ENCODE data around the gene PCDHGB6. TPM values are rescaled to one million over a fixed set of nuclear protein-coding genes. Genes with fewer than 3 reads are reported as not detected.
"Not testable (repeated sequence)": the region's sequence is repeated elsewhere in the genome, so short reads cannot be mapped to it uniquely, and the experiment has no call there.

PCDHGB6 gene
- polyA plus RNA-seq, 4 donors, result 6.2 to 12.1 (median 8.4) TPM

- not testable (repeated sequence) for DNase-seq (ENCODE audit: low read depth in 4 of 4, low spot score in 3 of 4)
Measured at GRCh38 chr5:141414548-141415274, 6.9 kb downstream of the PCDHGB6 start.

GRCh38 chr5:141415275-141415618, 7.4 kb downstream of the PCDHGB6 start:
- not testable (repeated sequence) for DNase-seq (ENCODE audit: low read depth in 4 of 4, low spot score in 3 of 4)

GRCh38 chr5:141417494-141418172, 9.8 kb downstream of the PCDHGB6 start, which contains the start of gene PCDHGB7:
TSS of gene PCDHGB7 (plus strand) at chr5:141417677. CDS start at chr5:141417860, 183 bp downstream.
- DNase-seq (ENCODE audit: low read depth in 4 of 4, low spot score in 3 of 4), result not testable (repeated sequence)

- no peak for DNase-seq (ENCODE audit: low read depth in 4 of 4, low spot score in 3 of 4)
Measured at GRCh38 chr5:141419074-141419880, 11.5 kb downstream of the PCDHGB6 start.

DNA sequence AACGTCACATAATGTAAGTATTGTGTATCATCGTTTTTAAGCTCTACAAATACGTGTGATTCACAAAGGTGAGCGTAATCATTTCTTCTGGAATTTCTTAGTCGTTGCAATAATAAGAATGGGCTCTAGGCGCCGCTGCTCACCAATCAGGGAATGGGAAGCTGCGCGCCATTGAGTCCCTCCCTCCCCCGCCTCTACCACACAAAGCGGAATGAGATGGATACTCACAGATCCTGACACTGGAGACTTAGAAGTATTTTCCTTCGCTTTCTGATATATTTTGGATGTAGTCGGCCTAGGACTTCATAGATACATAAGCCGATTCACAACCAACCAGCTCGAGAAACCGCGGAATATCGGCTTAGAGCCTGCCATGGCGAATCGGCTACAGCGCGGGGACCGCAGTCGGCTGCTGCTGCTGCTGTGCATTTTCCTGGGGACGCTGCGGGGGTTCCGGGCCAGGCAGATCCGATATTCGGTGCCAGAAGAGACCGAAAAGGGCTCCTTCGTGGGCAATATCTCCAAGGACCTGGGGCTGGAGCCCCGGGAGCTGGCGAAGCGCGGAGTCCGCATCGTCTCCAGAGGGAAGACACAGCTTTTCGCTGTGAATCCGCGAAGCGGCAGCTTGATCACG, 13.2 kb downstream of the PCDHGB6 start, which contains the start of gene PCDHGA11:
PCDHGA11 (plus strand) TSS at position 197 of the 634 bp plus-strand sequence; CDS start at position 374, 177 bp downstream.
- DNase-seq (ENCODE audit: low read depth in 4 of 4, low spot score in 3 of 4), result no peak

DNA sequence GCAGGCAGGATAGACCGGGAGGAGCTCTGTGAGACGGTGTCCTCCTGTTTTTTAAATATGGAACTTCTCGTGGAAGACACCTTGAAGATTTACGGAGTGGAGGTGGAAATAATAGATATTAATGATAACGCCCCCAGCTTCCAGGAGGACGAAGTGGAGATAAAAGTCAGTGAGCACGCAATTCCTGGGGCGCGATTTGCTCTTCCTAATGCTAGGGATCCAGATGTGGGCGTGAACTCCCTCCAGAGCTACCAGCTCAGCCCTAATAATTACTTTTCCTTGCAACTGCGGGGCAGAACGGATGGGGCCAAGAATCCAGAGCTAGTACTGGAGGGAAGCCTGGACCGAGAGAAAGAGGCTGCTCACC, 13.7 kb downstream of the PCDHGB6 start:
- DNase-seq (ENCODE audit: low read depth in 4 of 4, low spot score in 3 of 4), result no peak

DNA sequence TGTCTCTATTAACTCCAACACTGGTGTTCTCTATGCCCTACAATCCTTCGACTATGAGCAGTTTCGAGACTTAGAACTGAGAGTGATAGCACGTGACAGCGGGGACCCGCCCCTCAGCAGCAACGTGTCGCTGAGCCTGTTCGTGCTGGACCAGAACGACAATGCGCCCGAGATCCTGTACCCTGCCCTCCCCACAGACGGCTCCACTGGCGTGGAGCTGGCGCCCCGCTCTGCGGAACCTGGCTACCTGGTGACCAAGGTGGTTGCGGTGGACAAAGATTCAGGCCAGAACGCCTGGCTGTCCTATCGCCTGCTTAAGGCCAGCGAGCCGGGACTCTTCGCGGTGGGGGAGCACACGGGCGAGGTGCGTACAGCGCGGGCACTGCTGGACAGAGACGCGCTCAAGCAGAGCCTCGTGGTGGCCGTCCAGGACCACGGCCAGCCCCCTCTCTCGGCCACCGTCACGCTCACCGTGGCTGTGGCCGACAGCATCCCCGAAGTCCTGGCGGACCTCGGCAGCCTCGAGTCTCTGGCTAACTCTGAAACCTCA, 15.0 kb downstream of the PCDHGB6 start:
- DNase-seq (ENCODE audit: low read depth in 4 of 4, low spot score in 3 of 4), result no peak

GRCh38 chr5:141427783-141428426, 20.1 kb downstream of the PCDHGB6 start:
- DNase-seq (ENCODE audit: low read depth in 4 of 4, low spot score in 3 of 4), result no peak

DNA sequence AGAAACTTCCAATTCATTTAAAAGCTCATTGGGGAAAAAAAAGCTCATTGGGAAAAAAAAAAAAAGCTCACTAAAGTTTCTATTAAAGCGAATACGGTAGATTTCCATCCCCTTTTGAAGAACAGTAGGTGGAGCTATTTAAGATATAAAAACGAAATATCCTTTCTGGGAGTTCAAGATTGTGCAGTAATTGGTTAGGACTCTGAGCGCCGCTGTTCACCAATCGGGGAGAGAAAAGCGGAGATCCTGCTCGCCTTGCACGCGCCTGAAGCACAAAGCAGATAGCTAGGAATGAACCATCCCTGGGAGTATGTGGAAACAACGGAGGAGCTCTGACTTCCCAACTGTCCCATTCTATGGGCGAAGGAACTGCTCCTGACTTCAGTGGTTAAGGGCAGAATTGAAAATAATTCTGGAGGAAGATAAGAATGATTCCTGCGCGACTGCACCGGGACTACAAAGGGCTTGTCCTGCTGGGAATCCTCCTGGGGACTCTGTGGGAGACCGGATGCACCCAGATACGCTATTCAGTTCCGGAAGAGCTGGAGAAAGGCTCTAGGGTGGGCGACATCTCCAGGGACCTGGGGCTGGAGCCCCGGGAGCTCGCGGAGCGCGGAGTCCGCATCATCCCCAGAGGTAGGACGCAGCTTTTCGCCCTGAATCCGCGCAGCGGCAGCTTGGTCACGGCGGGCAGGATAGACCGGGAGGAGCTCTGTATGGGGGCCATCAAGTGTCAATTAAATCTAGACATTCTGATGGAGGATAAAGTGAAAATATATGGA, 22.7 kb downstream of the PCDHGB6 start, which contains the start of gene PCDHGA12:
PCDHGA12 (plus strand) TSS at position 176 of the 782 bp plus-strand sequence; CDS start at position 429, 253 bp downstream.
- no peak for DNase-seq (ENCODE audit: low read depth in 4 of 4, low spot score in 3 of 4)

DNA sequence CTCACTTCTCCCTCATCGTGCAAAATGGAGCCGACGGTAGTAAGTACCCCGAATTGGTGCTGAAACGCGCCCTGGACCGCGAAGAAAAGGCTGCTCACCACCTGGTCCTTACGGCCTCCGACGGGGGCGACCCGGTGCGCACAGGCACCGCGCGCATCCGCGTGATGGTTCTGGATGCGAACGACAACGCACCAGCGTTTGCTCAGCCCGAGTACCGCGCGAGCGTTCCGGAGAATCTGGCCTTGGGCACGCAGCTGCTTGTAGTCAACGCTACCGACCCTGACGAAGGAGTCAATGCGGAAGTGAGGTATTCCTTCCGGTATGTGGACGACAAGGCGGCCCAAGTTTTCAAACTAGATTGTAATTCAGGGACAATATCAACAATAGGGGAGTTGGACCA, 23.5 kb downstream of the PCDHGB6 start:
- no peak for DNase-seq (ENCODE audit: low read depth in 4 of 4, low spot score in 3 of 4)

GRCh38 chr5:141432308-141432707, 24.5 kb downstream of the PCDHGB6 start:
- not testable (repeated sequence) for DNase-seq (ENCODE audit: low read depth in 4 of 4, low spot score in 3 of 4)

GRCh38 chr5:141432726-141433125, 24.9 kb downstream of the PCDHGB6 start:
- not testable (repeated sequence) for DNase-seq (ENCODE audit: low read depth in 4 of 4, low spot score in 3 of 4)

DNA sequence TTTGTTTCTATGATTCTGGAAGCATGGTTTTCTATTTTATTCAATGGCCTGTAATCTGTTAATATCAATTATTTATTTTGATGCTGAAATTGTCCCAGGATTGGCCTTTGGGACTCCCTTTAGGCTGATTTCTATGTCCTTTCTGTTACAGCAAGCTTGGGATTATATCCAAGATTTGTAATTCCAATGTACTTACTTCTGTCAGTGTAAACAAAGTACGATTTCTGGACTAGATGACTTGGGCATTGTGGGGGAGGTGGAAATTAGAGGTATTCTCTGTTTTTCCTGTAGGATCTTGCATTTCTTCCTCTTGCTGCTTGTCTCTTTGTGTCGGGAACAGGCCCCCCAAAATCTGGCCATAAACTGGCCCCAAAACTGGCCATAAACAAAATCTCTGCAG, 26.2 kb downstream of the PCDHGB6 start:
- DNase-seq (ENCODE audit: low read depth in 4 of 4, low spot score in 3 of 4), result no peak

- DNase-seq (ENCODE audit: low read depth in 4 of 4, low spot score in 3 of 4), result no peak
Measured at GRCh38 chr5:141437221-141437620, 29.4 kb downstream of the PCDHGB6 start.

GRCh38 chr5:141439411-141440141, 31.8 kb downstream of the PCDHGB6 start:
- no peak for DNase-seq (ENCODE audit: low read depth in 4 of 4, low spot score in 3 of 4)

DNA sequence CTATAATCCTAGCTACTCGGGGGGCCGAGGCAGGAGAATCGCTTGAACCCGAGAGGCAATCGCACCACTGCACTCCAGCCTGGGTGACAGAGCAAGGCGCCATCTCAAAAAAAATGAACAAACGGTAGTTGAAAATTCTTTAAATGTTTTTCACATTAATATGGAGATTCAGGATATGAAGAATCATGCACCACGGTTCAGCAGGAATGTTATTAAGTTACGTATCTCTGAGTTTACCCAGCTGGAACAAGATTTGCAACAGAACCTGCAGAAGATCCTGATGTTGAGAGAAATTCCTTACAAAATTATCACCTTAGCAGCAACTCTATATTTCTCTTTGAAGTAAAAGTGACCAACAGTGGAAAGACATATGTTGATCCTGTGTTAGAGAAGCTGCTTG, 32.5 kb downstream of the PCDHGB6 start:
- no peak for DNase-seq (ENCODE audit: low read depth in 4 of 4, low spot score in 3 of 4)

DNA sequence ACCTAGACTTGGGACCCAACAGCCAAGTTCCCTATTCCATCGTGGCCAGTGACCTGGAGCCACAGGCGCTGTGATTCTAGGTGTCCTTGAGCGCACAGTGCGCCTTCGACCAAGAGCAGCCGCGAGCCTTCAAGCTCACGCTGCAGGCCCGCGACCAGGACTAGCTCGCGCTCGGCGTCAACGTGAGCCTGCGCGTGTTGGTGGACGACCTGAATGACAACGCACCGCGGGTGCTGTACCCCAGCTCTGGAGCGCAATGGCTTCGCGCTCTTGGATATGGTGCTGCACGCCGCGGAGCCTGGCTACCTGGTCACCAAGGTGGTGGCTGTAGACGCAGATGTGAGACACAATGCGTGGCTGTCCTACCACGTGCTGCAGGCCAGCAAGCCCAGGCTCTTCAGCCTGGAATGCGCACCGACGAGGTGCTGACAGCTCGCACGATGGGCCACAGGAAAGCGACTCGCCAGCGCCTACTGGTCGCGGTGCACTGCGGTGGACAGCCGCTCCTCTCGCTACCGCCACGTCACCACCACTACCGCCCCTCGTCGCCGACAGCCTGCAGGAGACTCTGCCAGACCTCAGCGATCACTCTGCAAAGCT, 33.9 kb downstream of the PCDHGB6 start:
- no peak for DNase-seq (ENCODE audit: low read depth in 4 of 4, low spot score in 3 of 4)
